Mesendoderm (in vitro differentiated cells): ENCODE results near the gene RFX4.

Source experiments
- DNase-seq: peaks from one replicate; pipeline ENCODE4 v3.0.0; 2013
- H2AK5ac ChIP-seq: 2 replicates; pipeline ENCODE4 v1.6.1; 2013; ENCODE audit warnings: low read length, inconsistent platforms
- H2BK120ac ChIP-seq: 2 replicates; pipeline ENCODE4 v1.6.1; 2013; ENCODE audit warnings: low read depth, mild to moderate bottlenecking, low read length, moderate library complexity, mixed read lengths
- H2BK15ac ChIP-seq: replicated peaks from 2 replicates; pipeline ENCODE4 v1.6.1; 2013; ENCODE audit warnings: low read depth, mild to moderate bottlenecking, moderate library complexity
- H2BK5ac ChIP-seq: 2 replicates; pipeline ENCODE4 v1.6.1; 2013; ENCODE audit warnings: low read length, inconsistent platforms
- H3K18ac ChIP-seq: 2 replicates; pipeline ENCODE4 v1.6.1; 2013; ENCODE audit warnings: mild to moderate bottlenecking, low read length, mixed read lengths
- H3K23ac ChIP-seq: one replicate; pipeline ENCODE4 v1.6.1; 2013; ENCODE audit warnings: low read length
- H3K27ac ChIP-seq: 2 replicates; pipeline ENCODE4 v1.5.1; 2013; ENCODE audit warnings: low read depth, mild to moderate bottlenecking, inconsistent platforms, low read length, moderate library complexity
- H3K27me3 ChIP-seq: 2 replicates; pipeline ENCODE4 v1.6.1; 2013; ENCODE audit warnings: low read length, control low read depth, mild to moderate bottlenecking, inconsistent platforms; ENCODE audit not compliant: insufficient read depth, poor library complexity
- H3K36me3 ChIP-seq: 2 replicates; pipeline ENCODE4 v1.6.1; 2013; ENCODE audit warnings: low read length, inconsistent platforms; ENCODE audit not compliant: control insufficient read depth, insufficient read depth
- H3K4ac ChIP-seq: one replicate; pipeline ENCODE4 v1.6.1; 2013; ENCODE audit warnings: low read depth, mild to moderate bottlenecking, low read length, moderate library complexity
- H3K4me1 ChIP-seq: 2 replicates; pipeline ENCODE4 v1.6.1; 2013; ENCODE audit warnings: low read depth, low read length, inconsistent platforms; ENCODE audit not compliant: control insufficient read depth
- H3K4me2 ChIP-seq: 2 replicates; pipeline ENCODE4 v1.6.1; 2013; ENCODE audit warnings: low read length
- H3K4me3 ChIP-seq: 2 replicates; pipeline ENCODE4 v1.5.1; 2013; ENCODE audit warnings: mild to moderate bottlenecking, low read length
- H3K56ac ChIP-seq: one replicate; pipeline ENCODE4 v1.6.1; 2013; ENCODE audit warnings: low read length
- H3K79me1 ChIP-seq: 2 replicates; pipeline ENCODE4 v1.6.1; 2013; ENCODE audit warnings: low read length, inconsistent platforms
- H3K79me2 ChIP-seq: 2 replicates; pipeline ENCODE4 v1.6.1; 2013; ENCODE audit warnings: mild to moderate bottlenecking, low read length; ENCODE audit not compliant: control insufficient read depth, insufficient read depth
- H3K9ac ChIP-seq: 2 replicates; pipeline ENCODE4 v1.6.1; 2013; ENCODE audit warnings: low read length, inconsistent platforms
- H4K5ac ChIP-seq: one replicate; pipeline ENCODE4 v1.6.1; 2013; ENCODE audit warnings: low read length
- H4K8ac ChIP-seq: one replicate; pipeline ENCODE4 v1.6.1; 2013; ENCODE audit warnings: low read depth, mild to moderate bottlenecking, control low read depth, low read length, moderate library complexity
- WGBS: extraction: QIAGEN DNeasy Blood & Tissue Kit; methylation state at CpG from one replicate; pipeline ENCODE4 v1.1.7; 2013; ENCODE audit warnings: low lambda C conversion rate, missing lambda C conversion rate; ENCODE audit not compliant: insufficient coverage; ENCODE audit errors: extremely low coverage; 5-methylcytosine and 5-hydroxymethylcytosine counted together

RFX4 gene

GRCh38 chr12:106758349-106759110 is 175.7 kb downstream of the RFX4 start:
- H2BK15ac ChIP-seq, result no peak overlapping the region
- H3K36me3 ChIP-seq, result no peaks in the 10 kb centered on the region
- no peak overlapping the region for H4K8ac ChIP-seq
- no peak overlapping the region for H3K56ac ChIP-seq
- WGBS, result no CpG with 5 or more reads among the region's 7 CpGs
- no peak overlapping the region for H2BK5ac ChIP-seq
- H2BK120ac ChIP-seq, result no peak overlapping the region
- H3K79me1 ChIP-seq, result no peaks in the 10 kb centered on the region
- H2AK5ac ChIP-seq, result no peak overlapping the region
- H3K9ac ChIP-seq, result no peak overlapping the region
- H3K23ac ChIP-seq, result no peak overlapping the region
- no peak overlapping the region for H3K4me3 ChIP-seq
- peaks cover 7% of the 10 kb centered on the region for H3K4me1 ChIP-seq
- no peak overlapping the region for H4K5ac ChIP-seq
- H3K18ac ChIP-seq, result no peak overlapping the region
- H3K4ac ChIP-seq, result no peak overlapping the region
- H3K27me3 ChIP-seq, result no peaks in the 10 kb centered on the region
- DNase-seq, result no peak
- no peak overlapping the region for H3K27ac ChIP-seq
- H3K79me2 ChIP-seq, result no peaks in the 10 kb centered on the region
- H3K4me2 ChIP-seq, result no peak overlapping the region

GRCh38 chr12:106759526-106760183 is 176.9 kb downstream of the RFX4 start:
- H3K9ac ChIP-seq, result no peak overlapping the region
- no peak overlapping the region for H3K56ac ChIP-seq
- no CpG with 5 or more reads among the region's 7 CpGs for WGBS
- H3K4me1 ChIP-seq, result peaks cover 7% of the 10 kb centered on the region
- no peak overlapping the region for H3K4ac ChIP-seq
- H3K79me1 ChIP-seq, result no peaks in the 10 kb centered on the region
- H3K18ac ChIP-seq, result no peak overlapping the region
- H2BK120ac ChIP-seq, result no peak overlapping the region
- no peaks in the 10 kb centered on the region for H3K79me2 ChIP-seq
- H3K27me3 ChIP-seq, result no peaks in the 10 kb centered on the region
- H3K27ac ChIP-seq, result no peak overlapping the region
- H2BK5ac ChIP-seq, result peak overlapping the region; percentile 11
- no peak overlapping the region for H2AK5ac ChIP-seq
- no peak for DNase-seq
- no peak overlapping the region for H4K5ac ChIP-seq
- no peak overlapping the region for H3K23ac ChIP-seq
- H2BK15ac ChIP-seq, result no peak overlapping the region
- no peak overlapping the region for H4K8ac ChIP-seq
- no peak overlapping the region for H3K4me2 ChIP-seq
- no peaks in the 10 kb centered on the region for H3K36me3 ChIP-seq
- H3K4me3 ChIP-seq, result no peak overlapping the region

- H3K4me3 ChIP-seq, result no peak overlapping the region
- no peak overlapping the region for H2BK15ac ChIP-seq
- H2BK120ac ChIP-seq, result no peak overlapping the region
- H3K56ac ChIP-seq, result no peak overlapping the region
- H3K79me1 ChIP-seq, result no peaks in the 10 kb centered on the region
- H4K5ac ChIP-seq, result no peak overlapping the region
- H4K8ac ChIP-seq, result no peak overlapping the region
- no peak overlapping the region for H3K4ac ChIP-seq
- no peak overlapping the region for H3K9ac ChIP-seq
- H3K18ac ChIP-seq, result no peak overlapping the region
- H3K79me2 ChIP-seq, result no peaks in the 10 kb centered on the region
- H3K4me2 ChIP-seq, result no peak overlapping the region
- no peaks in the 10 kb centered on the region for H3K36me3 ChIP-seq
- H3K27ac ChIP-seq, result no peak overlapping the region
- DNase-seq, result peak; percentile 67
- no peak overlapping the region for H3K23ac ChIP-seq
- H3K4me1 ChIP-seq, result peaks cover 7% of the 10 kb centered on the region
- no peaks in the 10 kb centered on the region for H3K27me3 ChIP-seq
- no peak overlapping the region for H2BK5ac ChIP-seq
- no peak overlapping the region for H2AK5ac ChIP-seq
- WGBS, result no CpG with 5 or more reads among the region's 2 CpGs
Observed at GRCh38 chr12:106760184-106760531, 177.4 kb downstream of the RFX4 start.

DNA sequence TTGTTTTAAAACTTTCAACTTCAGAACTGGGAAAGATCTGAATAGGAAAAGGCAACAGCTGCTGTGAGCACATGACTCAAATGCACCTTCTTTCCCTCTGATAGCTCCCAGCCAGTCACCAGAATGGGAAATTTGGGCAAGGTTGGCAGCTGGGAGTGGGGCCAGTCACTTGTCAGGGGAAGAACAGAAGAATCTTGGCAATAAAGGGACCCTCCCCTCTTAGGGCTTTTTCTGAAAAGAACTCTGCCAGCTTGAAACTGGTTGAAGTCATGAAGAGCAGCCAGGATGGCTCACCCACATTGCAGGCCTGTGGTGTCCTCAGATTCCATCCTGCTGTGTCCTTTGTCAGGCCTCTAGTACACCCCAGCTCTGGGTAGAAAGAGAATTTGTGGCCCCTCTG is 181.4 kb downstream of the RFX4 start:
- no peaks in the 10 kb centered on the region for H3K36me3 ChIP-seq
- no peak overlapping the region for H3K9ac ChIP-seq
- H3K79me2 ChIP-seq, result no peaks in the 10 kb centered on the region
- H3K4me3 ChIP-seq, result no peak overlapping the region
- no peak overlapping the region for H3K56ac ChIP-seq
- no peak overlapping the region for H3K23ac ChIP-seq
- H2BK5ac ChIP-seq, result no peak overlapping the region
- H4K5ac ChIP-seq, result no peak overlapping the region
- H3K4me2 ChIP-seq, result no peak overlapping the region
- H3K4ac ChIP-seq, result no peak overlapping the region
- peaks cover 13% of the 10 kb centered on the region for H3K4me1 ChIP-seq
- no peaks in the 10 kb centered on the region for H3K27me3 ChIP-seq
- H4K8ac ChIP-seq, result no peak overlapping the region
- no peak for DNase-seq
- H3K79me1 ChIP-seq, result no peaks in the 10 kb centered on the region
- no peak overlapping the region for H2BK15ac ChIP-seq
- no peak overlapping the region for H2AK5ac ChIP-seq
- no peak overlapping the region for H3K27ac ChIP-seq
- H3K18ac ChIP-seq, result no peak overlapping the region
- no peak overlapping the region for H2BK120ac ChIP-seq

DNA sequence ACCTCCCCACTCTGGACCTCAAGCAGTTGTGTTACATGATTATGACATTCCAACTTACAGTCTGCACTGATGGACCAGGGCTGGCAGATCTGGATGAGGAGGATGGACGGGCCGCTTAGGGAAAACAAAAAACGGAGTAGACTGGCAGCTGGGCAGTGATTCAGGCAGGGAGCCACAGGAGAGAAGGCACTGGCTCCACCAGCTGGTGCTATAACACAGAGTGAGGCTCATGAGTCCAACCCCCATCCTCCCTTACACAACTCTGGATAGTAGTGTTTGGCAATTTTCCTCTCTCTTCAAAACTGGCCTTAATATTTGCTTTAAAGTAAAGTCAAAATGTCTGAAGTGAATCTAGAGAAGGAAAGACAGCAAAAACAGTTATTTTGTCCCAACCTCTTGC is 181.9 kb downstream of the RFX4 start:
- Histone ChIP-seq H4K8ac (no peak overlapping the region), H3K23ac (no peak overlapping the region), H2BK15ac (no peak overlapping the region), H2BK5ac (no peak overlapping the region), H3K36me3 (no peaks in the 10 kb centered on the region), H3K4ac (no peak overlapping the region), H3K27ac (no peak overlapping the region), H3K79me1 (no peaks in the 10 kb centered on the region), H3K79me2 (no peaks in the 10 kb centered on the region), H3K4me2 (no peak overlapping the region), H3K27me3 (no peaks in the 10 kb centered on the region), H3K4me3 (no peak overlapping the region), H3K56ac (no peak overlapping the region), H3K18ac (no peak overlapping the region), H2AK5ac (no peak overlapping the region), H4K5ac (no peak overlapping the region), H3K9ac (no peak overlapping the region), H3K4me1 (peaks cover 13% of the 10 kb centered on the region), H2BK120ac (no peak overlapping the region)
- no CpG with 5 or more reads among the region's 3 CpGs for whole genome bisulfite sequencing
- no peak for DNase-seq

GRCh38 chr12:106766393-106766826 is 183.6 kb downstream of the RFX4 start:
- WGBS, result no CpG with 5 or more reads among the region's 8 CpGs
- H3K18ac ChIP-seq, result no peak overlapping the region
- no peaks in the 10 kb centered on the region for H3K36me3 ChIP-seq
- no peak overlapping the region for H3K4ac ChIP-seq
- no peak for DNase-seq
- H2BK120ac ChIP-seq, result no peak overlapping the region
- no peak overlapping the region for H3K23ac ChIP-seq
- no peak overlapping the region for H3K4me2 ChIP-seq
- no peak overlapping the region for H2BK5ac ChIP-seq
- no peak overlapping the region for H4K5ac ChIP-seq
- no peak overlapping the region for H4K8ac ChIP-seq
- peaks cover 8% of the 10 kb centered on the region for H3K4me1 ChIP-seq
- no peaks in the 10 kb centered on the region for H3K79me2 ChIP-seq
- H3K9ac ChIP-seq, result no peak overlapping the region
- H3K27ac ChIP-seq, result no peak overlapping the region
- peak overlapping the region; percentile 35 for H3K56ac ChIP-seq
- H3K79me1 ChIP-seq, result no peaks in the 10 kb centered on the region
- no peak overlapping the region for H2BK15ac ChIP-seq
- no peak overlapping the region for H2AK5ac ChIP-seq
- no peaks in the 10 kb centered on the region for H3K27me3 ChIP-seq
- H3K4me3 ChIP-seq, result no peak overlapping the region
